ENCODE data around the gene TUSC2.

TUSC2 gene

DNA sequence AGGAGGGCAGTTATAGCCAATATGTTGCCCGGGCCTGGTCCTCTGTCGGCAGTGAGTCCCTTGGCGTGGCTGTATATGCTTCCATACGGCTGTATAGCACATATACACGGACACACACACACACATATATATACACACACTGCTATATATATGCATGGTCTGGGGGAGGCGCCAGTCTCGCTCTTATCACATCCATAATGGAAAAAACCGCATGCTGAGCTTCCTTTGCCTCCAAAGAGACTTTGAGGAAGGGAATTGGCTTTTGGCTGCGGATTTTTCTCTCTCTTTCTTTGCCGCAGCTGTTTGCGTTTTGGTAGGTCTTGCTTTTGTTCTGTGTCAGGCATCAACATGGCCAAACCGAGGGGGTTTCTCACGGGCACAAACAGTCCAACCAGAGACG, 42.6 kb upstream of the TUSC2 start:
- no peak overlapping the region for H3K27ac ChIP-seq
- TF ChIP-seq ZFX (IDR thresholded peaks at IDR 0.05; ENCODE audit: borderline replicate concordance), result no peak
- TF ChIP-seq, protein P1, sequence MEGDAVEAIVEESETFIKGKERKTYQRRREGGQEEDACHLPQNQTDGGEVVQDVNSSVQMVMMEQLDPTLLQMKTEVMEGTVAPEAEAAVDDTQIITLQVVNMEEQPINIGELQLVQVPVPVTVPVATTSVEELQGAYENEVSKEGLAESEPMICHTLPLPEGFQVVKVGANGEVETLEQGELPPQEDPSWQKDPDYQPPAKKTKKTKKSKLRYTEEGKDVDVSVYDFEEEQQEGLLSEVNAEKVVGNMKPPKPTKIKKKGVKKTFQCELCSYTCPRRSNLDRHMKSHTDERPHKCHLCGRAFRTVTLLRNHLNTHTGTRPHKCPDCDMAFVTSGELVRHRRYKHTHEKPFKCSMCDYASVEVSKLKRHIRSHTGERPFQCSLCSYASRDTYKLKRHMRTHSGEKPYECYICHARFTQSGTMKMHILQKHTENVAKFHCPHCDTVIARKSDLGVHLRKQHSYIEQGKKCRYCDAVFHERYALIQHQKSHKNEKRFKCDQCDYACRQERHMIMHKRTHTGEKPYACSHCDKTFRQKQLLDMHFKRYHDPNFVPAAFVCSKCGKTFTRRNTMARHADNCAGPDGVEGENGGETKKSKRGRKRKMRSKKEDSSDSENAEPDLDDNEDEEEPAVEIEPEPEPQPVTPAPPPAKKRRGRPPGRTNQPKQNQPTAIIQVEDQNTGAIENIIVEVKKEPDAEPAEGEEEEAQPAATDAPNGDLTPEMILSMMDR (IDR thresholded peaks at IDR 0.05), result peak; percentile 19

DNA sequence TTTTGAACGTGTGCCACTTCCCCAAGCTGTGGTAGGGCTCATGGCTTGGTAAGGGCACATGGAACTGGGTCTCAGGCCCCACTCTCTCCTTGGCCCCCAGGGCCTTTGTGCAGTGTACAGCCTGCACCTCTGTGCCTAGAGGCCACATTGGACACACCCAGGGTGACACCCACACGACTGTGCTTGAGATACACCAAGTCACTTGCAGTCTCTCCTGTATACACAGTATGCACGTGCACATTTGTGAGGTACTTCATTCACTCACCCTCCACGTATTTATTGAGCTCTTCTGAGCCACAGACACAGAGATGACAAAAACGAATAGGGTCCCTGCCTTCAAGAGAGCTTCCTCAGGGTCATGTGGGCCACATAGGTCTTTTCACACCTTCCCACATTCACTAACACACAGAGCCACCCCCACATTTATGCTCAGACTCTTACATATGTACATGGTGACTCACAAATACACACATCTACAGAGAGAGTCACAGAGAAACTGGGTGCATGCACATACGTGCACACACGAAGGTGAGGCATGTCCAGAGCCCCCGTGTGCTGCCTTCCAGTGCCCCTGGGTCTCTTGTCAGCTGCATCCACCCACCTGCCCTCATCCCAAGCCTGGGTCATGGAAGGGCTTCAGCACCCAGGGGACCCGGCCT, 41.1 kb upstream of the TUSC2 start:
- TF ChIP-seq, protein P1 (IDR thresholded peaks at IDR 0.05), result no peak
- no peak for TF ChIP-seq ZFX (IDR thresholded peaks at IDR 0.05; ENCODE audit: borderline replicate concordance)
- H3K27ac ChIP-seq, result no peak overlapping the region

DNA sequence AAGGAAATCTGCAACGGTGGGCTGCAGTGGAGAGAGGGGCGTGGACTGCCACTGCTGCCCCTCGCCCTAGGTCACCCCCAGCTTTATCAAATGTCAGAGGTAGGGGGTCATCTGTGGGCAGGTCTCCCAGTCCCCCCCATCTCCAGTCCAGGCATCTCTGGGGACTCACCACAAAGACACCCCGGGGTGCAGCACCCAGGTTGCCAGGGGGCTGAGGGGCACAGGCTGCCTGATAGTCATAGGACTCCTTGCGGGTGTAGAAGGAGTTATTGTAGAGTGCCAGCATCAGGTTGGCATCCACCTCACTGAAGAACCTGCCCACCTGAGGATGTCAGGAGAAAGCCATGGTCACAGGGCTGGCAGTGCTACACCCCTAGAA, 37.8 kb upstream of the TUSC2 start:
- no peak for TF ChIP-seq ZFX (IDR thresholded peaks at IDR 0.05; ENCODE audit: borderline replicate concordance)
- TF ChIP-seq, protein P1 (IDR thresholded peaks at IDR 0.05), result no peak; the same call in 1 of the 2 replicates
- H3K27ac ChIP-seq, result 0 out of 2 replicates have a peak overlapping the region, but pooled peaks have one; percentile 45

DNA sequence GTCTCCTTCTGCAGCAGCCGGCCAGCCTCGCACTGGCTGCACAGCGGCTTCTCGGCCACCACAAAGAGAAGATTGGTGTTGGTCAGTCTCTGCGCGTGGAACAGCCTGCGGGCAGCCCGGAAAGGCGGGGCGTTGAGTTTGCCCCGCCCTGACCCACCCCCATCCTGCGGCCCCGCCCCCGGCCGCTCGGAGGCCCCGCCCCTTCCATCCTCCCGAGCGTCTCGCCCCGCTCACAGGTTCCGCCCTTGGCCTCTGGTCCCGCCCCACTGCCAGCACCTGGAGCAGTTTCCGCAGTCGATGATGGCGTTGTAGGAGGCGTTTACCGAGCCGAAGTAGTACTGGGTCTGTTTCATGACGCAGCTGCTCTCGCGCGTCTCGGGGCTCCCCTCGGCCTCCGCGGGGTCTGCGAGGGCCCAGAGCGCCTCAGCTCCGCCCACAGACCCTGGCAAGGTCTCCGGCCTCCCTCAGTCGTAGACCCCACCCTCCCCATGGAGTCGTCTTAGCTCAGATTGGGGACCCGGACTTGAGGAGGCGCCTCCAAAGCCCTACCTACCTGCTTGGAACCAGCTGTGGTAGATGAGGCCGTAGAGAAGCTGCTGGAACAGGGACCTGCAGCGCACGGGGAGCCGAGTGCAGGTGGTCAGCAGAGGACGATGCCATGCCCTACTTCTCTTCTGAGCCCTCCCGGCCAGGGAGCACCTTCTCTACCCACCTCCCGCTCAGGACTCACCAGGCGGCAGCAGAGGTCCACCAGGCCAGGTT, 37.2 kb upstream of the TUSC2 start:
- TF ChIP-seq ZFX (IDR thresholded peaks at IDR 0.05; ENCODE audit: borderline replicate concordance), result no peak
- TF ChIP-seq, protein P1 (IDR thresholded peaks at IDR 0.05), result peak; percentile 38
- peak overlapping the region; percentile 45; the same call in 1 of the 2 replicates for H3K27ac ChIP-seq

DNA sequence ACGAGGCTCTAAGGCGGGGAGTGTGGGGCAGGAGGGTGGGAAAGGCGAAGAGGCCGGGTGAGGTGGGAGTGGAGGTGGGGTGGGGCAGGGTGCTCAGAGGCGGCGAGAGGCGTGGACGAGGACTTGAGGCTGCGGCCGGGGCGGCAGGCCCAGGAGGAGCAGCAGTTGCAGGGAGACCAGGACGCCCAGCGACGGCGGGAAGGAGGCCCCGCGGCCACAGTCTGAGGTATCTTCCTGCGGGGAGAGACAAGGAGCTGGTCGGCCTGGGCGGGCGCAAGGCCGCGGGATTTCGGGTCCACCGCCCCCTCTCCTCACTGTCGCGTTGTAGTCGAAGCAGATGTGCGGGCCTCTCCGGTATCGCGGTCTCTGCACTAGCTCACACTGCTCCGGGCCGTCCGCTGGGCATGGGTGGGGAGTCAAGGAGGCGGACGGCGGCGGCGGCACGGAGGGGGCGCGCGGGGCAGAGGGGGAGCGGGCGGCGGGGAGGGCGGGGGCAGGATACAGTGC, 36.6 kb upstream of the TUSC2 start:
- H3K27ac ChIP-seq, result 0 out of 2 replicates have a peak overlapping the region, but pooled peaks have one; percentile 20
- TF ChIP-seq, protein P1 (IDR thresholded peaks at IDR 0.05), result no peak

DNA sequence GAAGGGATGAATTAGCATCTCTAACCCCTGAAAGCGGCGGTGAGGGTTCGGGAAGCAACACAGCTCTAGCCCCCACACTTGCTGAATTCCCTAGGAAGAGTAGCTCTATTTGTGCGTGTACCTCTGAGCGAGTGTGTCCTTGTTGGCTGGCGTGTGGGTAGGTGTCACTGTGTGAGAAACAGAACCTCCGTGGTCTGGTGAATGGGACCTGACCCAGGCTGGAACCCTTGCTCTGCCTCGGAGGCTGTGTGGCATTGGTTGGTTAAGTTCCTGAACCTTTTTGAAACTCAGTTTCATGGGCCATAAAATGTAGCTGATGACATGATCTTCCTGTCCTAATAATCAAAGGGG, 31.7 kb upstream of the TUSC2 start:
- TF ChIP-seq, protein P1 (IDR thresholded peaks at IDR 0.05), result no peak
- TF ChIP-seq ZFX (IDR thresholded peaks at IDR 0.05; ENCODE audit: borderline replicate concordance), result no peak
- H3K27ac ChIP-seq, result peak overlapping the region; percentile 75
